Thymus (tissue), 11 donors: ENCODE results near the gene ZNF608. TPM values are rescaled to one million over a fixed set of nuclear protein-coding genes. Genes with fewer than 3 reads are reported as not detected.

Source experiments
- DNase-seq, 9 donors: peaks; one replicate each; pipeline ENCODE4 v3.0.0-alpha.2; 2013; ENCODE audit warnings: low spot score in 9 of 9, low read depth in 6 of 9, missing footprints in 1 of 9
- H3K27ac ChIP-seq, 2 donors: one replicate each; pipeline ENCODE4 v1.5.1; 2013; ENCODE audit warnings: control low read depth in 1 of 2, low read depth in 1 of 2, low read length in 1 of 2, mild to moderate bottlenecking in 1 of 2, moderate library complexity in 1 of 2
- H3K27me3 ChIP-seq, 2 donors: one replicate each; pipeline ENCODE4 v1.5.1; 2013; ENCODE audit warnings: low read length in 1 of 2; ENCODE audit not compliant: control insufficient read depth in 2 of 2, insufficient read depth in 1 of 2
- H3K36me3 ChIP-seq, 2 donors: one replicate each; pipeline ENCODE4 v1.5.1; 2013; ENCODE audit warnings: low read length in 1 of 2, mild to moderate bottlenecking in 1 of 2, moderate library complexity in 1 of 2; ENCODE audit not compliant: control insufficient read depth in 2 of 2, insufficient read depth in 2 of 2
- H3K4me1 ChIP-seq, 2 donors: one replicate each; pipeline ENCODE4 v1.5.1; 2013; ENCODE audit warnings: low read length in 2 of 2; ENCODE audit not compliant: control insufficient read depth in 2 of 2, insufficient read depth in 2 of 2
- H3K4me3 ChIP-seq, 2 donors: one replicate each; pipeline ENCODE4 v1.5.1; 2013; ENCODE audit warnings: low read length in 2 of 2, control low read depth in 1 of 2, mild to moderate bottlenecking in 1 of 2
- H3K9me3 ChIP-seq, 2 donors: one replicate each; pipeline ENCODE4 v1.5.1; 2013; ENCODE audit warnings: low read length in 1 of 2, mild to moderate bottlenecking in 1 of 2; ENCODE audit not compliant: control insufficient read depth in 2 of 2, insufficient read depth in 1 of 2
- WGBS: extraction: QIAGEN DNeasy Blood & Tissue Kit; methylation state at CpG from one replicate; pipeline ENCODE4 v1.1.7; 2013; 5-methylcytosine and 5-hydroxymethylcytosine counted together
- polyA plus RNA-seq: library from polyadenylated mRNA; stranded (reverse); fragments of 200-250 nt; gene quantifications from one replicate; pipeline ENCODE4 v1.2.3, GENCODE V29; 2013
- total RNA-seq: library from RNA; stranded (reverse); fragments of 120-200 nt; gene quantifications from one replicate; pipeline ENCODE4 v1.2.4, GENCODE V29; 2013
- donor health status: healthy.

ZNF608 gene
- total and polyA plus RNA-seq, 2 donors = 9.3 to 14.0 TPM

- Histone ChIP-seq H3K9me3 (no peaks in the 10 kb centered on the region), H3K4me1 (peaks cover 2 to 13% of the 10 kb centered on the region in 2 donors), H3K4me3 (no peak overlapping the region), H3K36me3 (no peaks in the 10 kb centered on the region), H3K27me3 (no peaks in the 10 kb centered on the region), H3K27ac (no peak overlapping the region)
- no peak for DNase-seq
- WGBS = 95% methylated on average over 8 of the region's 8 CpGs
Observed at GRCh38 chr5:124734574-124735168, 11.8 kb downstream of the ZNF608 start.

GRCh38 chr5:124733329-124733650 is 13.1 kb downstream of the ZNF608 start:
- 98% methylated on average over 1 of the region's 1 CpG for WGBS

GRCh38 chr5:124732428-124733328 is 13.8 kb downstream of the ZNF608 start:
- no peaks in the 10 kb centered on the region for H3K9me3 ChIP-seq
- no peaks in the 10 kb centered on the region for H3K36me3 ChIP-seq
- peaks cover 2 to 12% of the 10 kb centered on the region in 2 donors for H3K4me1 ChIP-seq
- no peak overlapping the region for H3K4me3 ChIP-seq
- H3K27me3 ChIP-seq = no peaks in the 10 kb centered on the region
- 97% methylated on average over 3 of the region's 3 CpGs for WGBS
- no peak for DNase-seq
- H3K27ac ChIP-seq = no peak overlapping the region

More at GRCh38 chr5:124733329-124733650, 13.1 kb downstream of the ZNF608 start:
- Histone ChIP-seq H3K36me3 (no peaks in the 10 kb centered on the region), H3K4me1 (peaks cover 2 to 12% of the 10 kb centered on the region in 2 donors), H3K27me3 (no peaks in the 10 kb centered on the region), H3K4me3 (no peak overlapping the region), H3K27ac (no peak overlapping the region), H3K9me3 (no peaks in the 10 kb centered on the region)
- DNase-seq = no peak

GRCh38 chr5:124730381-124730780 is 16.1 kb downstream of the ZNF608 start:
- Histone ChIP-seq H3K27me3 (no peaks in the 10 kb centered on the region), H3K4me3 (no peak overlapping the region), H3K36me3 (no peaks in the 10 kb centered on the region), H3K4me1 (peaks cover 2 to 8% of the 10 kb centered on the region in 2 donors), H3K9me3 (no peaks in the 10 kb centered on the region), H3K27ac (no peak overlapping the region)
- no peak for DNase-seq
- WGBS = 95% methylated on average over 2 of the region's 2 CpGs

GRCh38 chr5:124729720-124730359 is 16.6 kb downstream of the ZNF608 start:
- Histone ChIP-seq H3K27me3 (no peaks in the 10 kb centered on the region), H3K4me3 (no peak overlapping the region), H3K9me3 (no peaks in the 10 kb centered on the region), H3K4me1 (peaks cover 0 to 3% of the 10 kb centered on the region in 2 donors), H3K27ac (no peak overlapping the region), H3K36me3 (no peaks in the 10 kb centered on the region)
- 54% methylated on average over 1 of the region's 1 CpG for WGBS
- DNase-seq = no peak

GRCh38 chr5:124728968-124729332 is 17.5 kb downstream of the ZNF608 start:
- no peak for DNase-seq
- Histone ChIP-seq H3K9me3 (no peaks in the 10 kb centered on the region), H3K4me1 (peaks cover 0 to 3% of the 10 kb centered on the region in 2 donors), H3K4me3 (no peak overlapping the region), H3K27ac (no peak overlapping the region), H3K27me3 (no peaks in the 10 kb centered on the region), H3K36me3 (no peaks in the 10 kb centered on the region)
- WGBS = 96% methylated on average over 5 of the region's 5 CpGs

GRCh38 chr5:124728331-124728967 is 18.0 kb downstream of the ZNF608 start:
- DNase-seq = no peak
- Histone ChIP-seq H3K4me1 (peaks cover 0 to 3% of the 10 kb centered on the region in 2 donors), H3K9me3 (no peaks in the 10 kb centered on the region), H3K4me3 (no peak overlapping the region), H3K27ac (no peak overlapping the region), H3K27me3 (no peaks in the 10 kb centered on the region), H3K36me3 (no peaks in the 10 kb centered on the region)
- 98% methylated on average over 5 of the region's 5 CpGs for WGBS

- H3K27ac ChIP-seq = no peak overlapping the region
- H3K4me1 ChIP-seq = peaks cover 0 to 3% of the 10 kb centered on the region in 2 donors
- no peaks in the 10 kb centered on the region for H3K36me3 ChIP-seq
- 96% methylated on average over 5 of the region's 5 CpGs for WGBS
- H3K4me3 ChIP-seq = no peak overlapping the region
- no peaks in the 10 kb centered on the region for H3K9me3 ChIP-seq
- no peaks in the 10 kb centered on the region for H3K27me3 ChIP-seq
- DNase-seq = no peak
Observed at GRCh38 chr5:124726631-124727362, 19.6 kb downstream of the ZNF608 start.
